Hematopoietic multipotent progenitor cell treated with erythropoietin and hydrocortisone succinate and interleukin-3 and kit ligand, for 6 days (in vitro differentiated cells): ENCODE data around the gene C9orf43.

Experiments
- DNase-seq: peaks from one replicate; pipeline ENCODE4 v3.0.0-alpha.2; 2015

The C9orf43 gene

GRCh38 chr9:113468716-113469448 is 58.3 kb downstream of the C9orf43 start:
- no peak for DNase-seq

GRCh38 chr9:113471143-113471542 is 60.6 kb downstream of the C9orf43 start:
- DNase-seq, result no peak

DNA sequence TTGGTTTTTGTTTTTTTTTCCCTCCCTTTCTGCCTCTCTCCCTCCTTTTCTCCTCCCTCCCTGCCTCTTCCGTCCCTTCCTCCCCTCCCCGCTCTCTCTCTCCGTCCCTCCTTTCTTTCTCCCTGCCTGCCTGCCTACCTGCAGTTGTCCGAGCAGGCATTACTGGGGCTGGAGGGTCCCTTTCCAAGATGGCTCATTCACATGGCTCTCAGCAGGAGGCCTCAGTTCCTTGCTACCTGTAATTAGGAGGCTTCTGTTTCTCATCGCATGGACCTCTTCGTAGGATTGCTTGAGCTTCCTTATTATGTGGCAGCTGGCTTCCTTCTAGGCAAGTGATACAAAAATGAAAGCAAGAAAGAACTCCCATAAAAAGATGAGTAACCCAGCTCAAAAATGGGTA is 61.0 kb downstream of the C9orf43 start:
- no peak for DNase-seq

- DNase-seq, result no peak
These were observed 61.7 kb downstream of the C9orf43 start for GRCh38 chr9:113472199-113472598.

GRCh38 chr9:113474360-113475028 is 63.9 kb downstream of the C9orf43 start:
- DNase-seq, result peak; percentile 26

DNA sequence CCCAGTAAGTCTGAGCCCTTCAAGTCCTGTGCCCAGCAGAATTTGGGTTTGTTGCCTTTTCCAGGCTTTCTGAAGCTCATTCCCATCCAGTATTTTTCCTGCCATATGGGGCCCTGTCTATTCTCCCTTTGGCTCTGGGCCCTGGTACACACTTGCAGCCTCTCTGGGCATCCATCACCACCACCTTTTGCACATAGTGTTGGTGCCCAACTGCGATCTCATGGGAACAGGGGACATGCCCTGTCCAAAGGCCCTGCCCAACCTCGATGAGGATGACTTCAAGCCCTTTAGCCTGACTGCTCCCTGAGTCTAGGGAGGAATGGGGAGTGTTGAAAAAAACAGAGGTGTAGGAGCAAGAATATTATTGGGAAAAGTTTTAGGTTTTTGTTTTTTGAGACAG is 64.5 kb downstream of the C9orf43 start:
- DNase-seq, result no peak

GRCh38 chr9:113475992-113476391 is 65.4 kb downstream of the C9orf43 start:
- DNase-seq, result no peak

DNA sequence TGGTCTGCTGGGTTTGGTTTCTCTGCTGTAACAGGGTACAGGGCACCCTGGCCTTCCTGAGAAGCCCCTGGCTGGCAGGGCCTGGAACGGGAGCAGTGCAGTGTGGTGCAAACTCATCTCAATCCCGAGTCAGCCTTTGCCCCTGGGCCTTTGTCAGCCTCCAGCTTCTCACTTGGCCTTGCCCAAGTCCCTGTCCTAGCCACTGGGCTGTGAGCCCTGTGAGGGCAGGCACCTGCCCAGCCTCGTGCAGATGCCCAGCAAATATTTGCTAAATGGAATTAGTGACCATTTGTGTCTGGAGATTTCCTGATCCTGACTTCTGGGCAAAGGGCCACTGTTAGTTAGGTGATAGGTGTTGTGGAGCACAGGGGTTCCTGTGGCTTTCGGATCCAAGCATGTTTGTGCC is 66.0 kb downstream of the C9orf43 start:
- DNase-seq, result no peak

DNA sequence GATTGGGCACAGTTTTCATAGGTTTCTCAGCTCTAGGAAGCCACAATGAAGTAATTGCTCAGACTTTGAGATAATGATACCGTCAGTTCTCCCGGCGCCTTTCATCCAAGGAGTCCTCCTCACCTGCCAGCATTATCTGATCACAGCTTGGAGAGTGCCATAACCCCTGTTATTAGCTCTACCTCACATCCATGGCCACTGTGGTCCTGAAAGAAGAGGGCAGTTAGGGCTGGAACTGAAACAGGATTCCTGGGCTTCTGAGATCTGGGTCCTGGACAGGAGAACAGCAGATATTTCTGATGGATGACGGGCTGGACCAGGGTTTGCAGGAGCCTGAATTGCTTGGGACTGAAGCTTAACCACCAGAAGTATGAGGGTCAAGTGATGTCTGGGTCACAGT is 66.5 kb downstream of the C9orf43 start:
- DNase-seq, result no peak

DNA sequence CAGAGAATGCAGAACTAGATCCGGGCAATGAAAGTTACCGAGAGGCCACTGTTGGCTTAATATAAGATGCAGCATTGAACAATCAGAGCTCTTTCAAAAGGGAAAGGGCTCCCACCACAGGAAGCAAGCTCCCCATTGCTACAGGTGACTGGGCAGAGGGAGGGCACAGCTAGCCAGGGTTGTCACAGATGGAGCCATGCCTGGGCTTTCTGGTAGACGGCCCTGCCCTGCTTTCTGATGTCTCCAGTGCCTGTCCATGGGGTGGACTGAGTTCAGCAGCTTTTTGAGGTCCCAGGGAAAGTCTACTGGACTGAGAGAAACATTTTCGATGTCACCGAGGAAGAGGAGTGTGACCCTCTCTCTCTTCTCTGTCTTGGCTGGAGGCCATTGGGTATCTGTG is 67.1 kb downstream of the C9orf43 start:
- no peak for DNase-seq

GRCh38 chr9:113479174-113479621 is 68.7 kb downstream of the C9orf43 start:
- DNase-seq, result peak; percentile 69
